Measurements from ENCODE around the gene SYTL1. TPM values are rescaled to one million over a fixed set of nuclear protein-coding genes. Genes with fewer than 3 reads are reported as not detected.

SYTL1 gene
- total RNA-seq, 2 experiments from 2014 or later, result 81.0 to 83.1 TPM

- Mint-ChIP-seq H3K36me3 (ENCODE audit: low read depth) (peaks cover 4% of the 10 kb centered on the region), H3K9me3 (ENCODE audit: insufficient read depth) (no peaks in the 10 kb centered on the region), H3K27me3 (ENCODE audit: low read depth) (no peaks in the 10 kb centered on the region), H3K4me3 (no peak overlapping the region), H3K27ac (no peak overlapping the region), H3K4me1 (ENCODE audit: low read depth) (peaks cover 27% of the 10 kb centered on the region)
- POLR2A ChIA-PET, result no interaction called here
- CTCF ChIA-PET, result interaction anchor here (1.1 to 7.4 kb wide), 5 partner anchors 33 to 207 kb away, joined by 3 to 266 read pairs (median 7); partner anchors contain the start of gene MAP3K6
- ATAC-seq (no peak), DNase-seq (no peak)
These were observed 57.6 kb downstream of the SYTL1 start for GRCh38 chr1:27399251-27400025.

- ChIA-PET CTCF (interaction anchor here (1.0 to 7.4 kb wide), 4 partner anchors 43 to 207 kb away, joined by 5 to 266 read pairs (median 46); no protein-coding TSS in a partner anchor), POLR2A (no interaction called here)
- Mint-ChIP-seq H3K36me3 (ENCODE audit: low read depth) (peaks cover 4% of the 10 kb centered on the region), H3K9me3 (ENCODE audit: insufficient read depth) (no peaks in the 10 kb centered on the region), H3K27ac (no peak overlapping the region), H3K4me1 (ENCODE audit: low read depth) (peaks cover 25% of the 10 kb centered on the region), H3K27me3 (ENCODE audit: low read depth) (no peaks in the 10 kb centered on the region), H3K4me3 (no peak overlapping the region)
- ATAC-seq, result no peak
- no peak for DNase-seq
These were observed 58.5 kb downstream of the SYTL1 start for GRCh38 chr1:27400082-27400962.

- ATAC-seq (no peak), DNase-seq (no peak)
- Mint-ChIP-seq H3K27ac (no peak overlapping the region), H3K4me1 (ENCODE audit: low read depth) (peaks cover 22% of the 10 kb centered on the region), H3K4me3 (no peak overlapping the region), H3K9me3 (ENCODE audit: insufficient read depth) (no peaks in the 10 kb centered on the region), H3K27me3 (ENCODE audit: low read depth) (no peaks in the 10 kb centered on the region), H3K36me3 (ENCODE audit: low read depth) (peaks cover 4% of the 10 kb centered on the region)
- ChIA-PET CTCF (interaction anchor here (1.0 to 5.0 kb wide), 5 partner anchors 16 to 206 kb away, joined by 4 to 44 read pairs (median 19); no protein-coding TSS in a partner anchor), POLR2A (no interaction called here)
These were observed 59.1 kb downstream of the SYTL1 start for GRCh38 chr1:27400963-27401341.

- Mint-ChIP-seq H3K36me3 (ENCODE audit: low read depth) (peaks cover 13% of the 10 kb centered on the region), H3K4me3 (no peak overlapping the region), H3K4me1 (ENCODE audit: low read depth) (peaks cover 23% of the 10 kb centered on the region), H3K9me3 (ENCODE audit: insufficient read depth) (no peaks in the 10 kb centered on the region), H3K27ac (no peak overlapping the region), H3K27me3 (ENCODE audit: low read depth) (no peaks in the 10 kb centered on the region)
- ChIA-PET CTCF (interaction anchor here (0.8 to 5.0 kb wide), 20 partner anchors 12 to 260 kb away, joined by 3 to 44 read pairs (median 5); partner anchors contain the start of gene WASF2), POLR2A (interaction anchor here (1.0 to 1.9 kb wide), 3 partner anchors 122 to 260 kb away, joined by 3 to 4 read pairs (median 4); no protein-coding TSS in a partner anchor)
- DNase-seq (no peak), ATAC-seq (no peak)
These were observed 60.5 kb downstream of the SYTL1 start for GRCh38 chr1:27402349-27402754.

GRCh38 chr1:27403065-27403726 lies 61.4 kb downstream of the SYTL1 start:
- H3K4me3 Mint-ChIP-seq, result no peak overlapping the region

More at GRCh38 chr1:27403065-27403726, 61.4 kb downstream of the SYTL1 start:
- H3K36me3 Mint-ChIP-seq (ENCODE audit: low read depth), result peaks cover 21% of the 10 kb centered on the region
- no peaks in the 10 kb centered on the region for H3K27me3 Mint-ChIP-seq (ENCODE audit: low read depth)
- CTCF ChIA-PET, result interaction anchor here (0.8 to 5.0 kb wide), 26 partner anchors 9 to 260 kb away, joined by 3 to 44 read pairs (median 5); partner anchors contain the start of genes AHDC1 and WASF2
- H3K4me1 Mint-ChIP-seq (ENCODE audit: low read depth), result peaks cover 23% of the 10 kb centered on the region
- POLR2A ChIA-PET, result interaction anchor here (0.7 to 1.9 kb wide), 5 partner anchors 60 to 873 kb away, joined by 3 to 4 read pairs (median 3); no protein-coding TSS in a partner anchor
- no peaks in the 10 kb centered on the region for H3K9me3 Mint-ChIP-seq (ENCODE audit: insufficient read depth)
- H3K27ac Mint-ChIP-seq, result peak overlapping the region; percentile 84
- ATAC-seq, result peak; percentile 61
- DNase-seq, result peak; percentile 46

Other genes starting within 250 kb of the SYTL1 start
- gene SLC9A1, start 186.9 kb upstream of the SYTL1 start, total RNA-seq, result 10 to 100 TPM; 28.3 to 29.0 TPM
- 10 to 100 TPM; 24.7 to 25.0 TPM for gene WDTC1, start 107.4 kb upstream of the SYTL1 start, total RNA-seq
- gene TMEM222, start 19.9 kb upstream of the SYTL1 start, total RNA-seq, result 10 to 100 TPM; 35.2 to 38.5 TPM
- 10 to 100 TPM in 1 of 2 experiments, 1 to 10 TPM in 1; 7.8 to 12.3 TPM for gene MAP3K6, start 24.9 kb downstream of the SYTL1 start, total RNA-seq
- gene FCN3, start 32.8 kb downstream of the SYTL1 start, total RNA-seq, result not detected
- gene CD164L2, start 41.3 kb downstream of the SYTL1 start, total RNA-seq, result not detected
- gene GPR3, start 50.6 kb downstream of the SYTL1 start, total RNA-seq, result under 1 TPM; 0.47 to 0.66 TPM
- 100 to 1,000 TPM; 120 to 127 TPM for gene WASF2, start 148.1 kb downstream of the SYTL1 start, total RNA-seq

All from activated CD8-positive, alpha-beta T cell treated with anti-CD3 and anti-CD28 coated beads, Interleukin-2, amount 10 ng/mL, durations not matched to agents 7 days and 5 days (primary cell).